AG09319 (cell line): Measurements from ENCODE around the gene TMEM139.
A peak's percentile ranks its signal among the peaks of the same experiment; 100 is the strongest.

Experiments used
- DNase-seq: peaks from one replicate; pipeline ENCODE4 v3.0.0-alpha.2; 2010; ENCODE audit warnings: low read depth; ENCODE audit errors: extremely low read depth
- TF ChIP-seq, protein P1 (sequence below): IDR thresholded peaks from 2 replicates; pipeline ENCODE4 v1.5.1; 2011; ENCODE audit warnings: low read depth, mild to moderate bottlenecking, inconsistent platforms, low read length, moderate library complexity

The TMEM139 gene

DNA sequence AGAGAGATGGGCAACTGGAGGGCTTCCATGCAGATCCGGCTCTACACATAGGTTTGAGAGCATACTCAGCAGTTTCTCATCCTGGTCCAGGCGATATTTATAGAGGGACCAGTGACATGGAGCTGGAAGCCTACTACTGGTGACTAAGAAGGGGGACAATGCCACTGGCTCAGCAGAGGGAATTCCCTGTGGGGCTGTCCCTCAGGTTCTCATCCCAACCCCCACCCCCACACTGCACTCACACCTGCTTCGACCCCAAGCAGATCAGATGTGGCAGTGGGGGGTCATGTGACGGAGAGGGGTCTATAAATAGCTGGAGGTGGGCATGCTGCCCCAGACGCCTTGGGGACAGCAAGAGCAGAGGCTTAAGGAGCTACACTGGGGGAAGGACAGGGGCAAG lies 31.0 kb downstream of the TMEM139 start, which contains the start of gene CLCN1:
Gene CLCN1, plus strand, starts transcription at position 336 of the 400 bp plus-strand sequence. CDS start 102 bp downstream, outside the sequence.
- TF ChIP-seq, protein P1, sequence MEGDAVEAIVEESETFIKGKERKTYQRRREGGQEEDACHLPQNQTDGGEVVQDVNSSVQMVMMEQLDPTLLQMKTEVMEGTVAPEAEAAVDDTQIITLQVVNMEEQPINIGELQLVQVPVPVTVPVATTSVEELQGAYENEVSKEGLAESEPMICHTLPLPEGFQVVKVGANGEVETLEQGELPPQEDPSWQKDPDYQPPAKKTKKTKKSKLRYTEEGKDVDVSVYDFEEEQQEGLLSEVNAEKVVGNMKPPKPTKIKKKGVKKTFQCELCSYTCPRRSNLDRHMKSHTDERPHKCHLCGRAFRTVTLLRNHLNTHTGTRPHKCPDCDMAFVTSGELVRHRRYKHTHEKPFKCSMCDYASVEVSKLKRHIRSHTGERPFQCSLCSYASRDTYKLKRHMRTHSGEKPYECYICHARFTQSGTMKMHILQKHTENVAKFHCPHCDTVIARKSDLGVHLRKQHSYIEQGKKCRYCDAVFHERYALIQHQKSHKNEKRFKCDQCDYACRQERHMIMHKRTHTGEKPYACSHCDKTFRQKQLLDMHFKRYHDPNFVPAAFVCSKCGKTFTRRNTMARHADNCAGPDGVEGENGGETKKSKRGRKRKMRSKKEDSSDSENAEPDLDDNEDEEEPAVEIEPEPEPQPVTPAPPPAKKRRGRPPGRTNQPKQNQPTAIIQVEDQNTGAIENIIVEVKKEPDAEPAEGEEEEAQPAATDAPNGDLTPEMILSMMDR = no peak
- DNase-seq = no peak

- TF ChIP-seq, protein P1 = no peak
- DNase-seq = no peak
Measured at GRCh38 chr7:143316492-143316891, 31.7 kb downstream of the TMEM139 start.

DNA sequence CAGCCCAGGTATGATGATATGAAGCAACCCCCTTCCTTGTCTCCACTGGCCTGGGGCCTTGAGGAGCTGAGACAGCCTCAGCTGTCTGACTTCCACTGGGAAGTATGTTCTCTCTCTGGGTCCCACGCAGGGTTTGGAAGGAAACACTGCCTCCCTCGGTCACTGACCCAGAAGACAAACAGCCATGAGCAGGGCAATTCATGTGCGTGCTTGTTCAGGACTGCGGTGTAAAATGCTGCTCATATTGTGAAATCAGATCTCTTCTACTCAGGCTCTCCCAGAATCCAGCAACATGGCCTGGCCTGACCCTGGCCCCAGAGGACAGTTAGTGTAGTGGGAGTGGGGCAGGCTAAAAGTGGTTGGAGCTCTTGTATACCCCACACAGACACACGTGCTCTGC lies 33.9 kb downstream of the TMEM139 start:
- peak; percentile 67 for DNase-seq
- TF ChIP-seq, protein P1 = peak; percentile 12

DNA sequence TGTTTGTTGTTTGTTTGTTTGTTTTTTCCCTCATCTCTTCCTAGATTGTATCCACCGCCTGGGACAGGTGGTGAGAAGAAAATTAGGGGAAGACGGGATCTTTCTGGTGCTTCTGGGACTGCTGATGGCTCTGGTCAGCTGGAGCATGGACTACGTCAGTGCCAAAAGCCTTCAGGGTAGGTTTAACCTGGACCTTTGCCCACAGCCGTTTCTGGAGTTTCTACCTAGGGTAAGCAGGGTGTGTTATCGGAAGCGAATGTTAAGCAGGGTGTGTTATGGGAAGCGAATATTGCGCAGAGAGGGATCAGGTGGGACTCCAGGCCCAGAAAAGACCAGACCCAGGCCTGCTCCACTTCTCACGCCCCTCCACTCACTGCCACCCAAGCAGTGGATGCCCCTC lies 35.9 kb downstream of the TMEM139 start:
- DNase-seq = no peak
- TF ChIP-seq, protein P1 = no peak

- TF ChIP-seq, protein P1 = no peak
- DNase-seq = no peak
Measured at GRCh38 chr7:143321242-143321641, 36.5 kb downstream of the TMEM139 start.

DNA sequence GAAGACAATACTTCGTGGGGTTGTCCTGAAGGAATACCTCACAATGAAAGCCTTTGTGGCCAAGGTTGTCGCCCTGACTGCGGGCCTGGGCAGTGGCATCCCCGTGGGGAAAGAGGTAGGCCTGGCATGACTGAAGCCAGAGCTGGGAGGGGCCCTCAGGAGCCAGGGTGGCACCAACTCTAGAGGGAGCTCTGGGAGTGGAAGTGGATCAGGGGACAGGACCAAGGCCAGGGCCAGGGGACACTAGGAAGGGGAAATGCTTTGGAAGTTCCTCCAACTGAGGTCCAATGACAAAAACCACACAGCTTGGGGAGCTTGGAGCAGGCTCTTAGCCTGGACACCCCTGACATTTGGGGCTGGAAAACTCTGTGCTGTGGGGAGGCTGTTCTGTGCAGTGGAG lies 37.0 kb downstream of the TMEM139 start:
- TF ChIP-seq, protein P1 = no peak; the same call in 1 of the 2 replicates
- no peak for DNase-seq

DNA sequence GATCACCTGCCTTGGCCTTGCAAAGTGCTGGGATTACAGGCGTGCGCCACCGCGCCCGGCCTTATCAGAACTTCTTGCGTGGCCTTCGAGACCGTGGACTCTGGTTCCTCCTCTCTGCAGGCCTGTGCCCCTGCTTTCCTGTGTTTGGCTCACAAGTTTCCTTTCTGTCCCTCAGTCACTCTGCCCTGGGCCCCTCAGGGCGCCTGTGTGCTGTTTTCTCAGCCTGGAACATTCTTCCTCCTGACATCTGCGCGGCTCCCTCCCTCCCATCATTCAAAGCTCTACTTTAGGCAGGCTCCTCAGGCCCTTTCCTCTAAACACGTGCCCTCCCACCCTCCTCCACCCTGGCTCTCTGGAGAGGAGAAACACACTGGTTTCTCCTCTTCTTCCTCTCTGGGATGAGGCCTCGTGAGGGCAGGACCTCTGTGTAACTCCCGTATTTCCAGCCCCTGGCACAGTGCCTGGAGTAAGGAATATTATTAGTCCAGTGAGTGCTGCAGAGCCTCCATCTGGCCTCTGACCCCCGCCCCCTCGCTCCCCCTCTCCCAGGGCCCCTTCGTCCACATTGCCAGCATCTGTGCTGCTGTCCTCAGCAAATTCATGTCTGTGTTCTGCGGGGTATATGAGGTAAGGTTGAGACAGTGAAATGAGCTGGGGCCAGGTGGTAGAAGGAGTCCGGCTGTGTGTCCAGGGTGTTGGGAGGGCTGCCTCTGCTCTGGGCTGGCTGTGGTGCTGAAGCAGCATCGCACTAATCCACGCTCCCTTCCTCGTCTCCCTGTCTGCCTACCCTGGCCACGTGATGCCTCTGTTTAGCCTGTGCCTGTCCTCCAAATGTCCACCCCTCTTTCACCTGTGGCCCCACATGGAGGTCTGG lies 38.2 kb downstream of the TMEM139 start:
- DNase-seq = no peak
- TF ChIP-seq, protein P1 = no peak
